Epithelial cell of prostate (primary cell): ENCODE results near the gene DHX58.

Experiments
- DNase-seq: peaks from one replicate; pipeline ENCODE4 v3.0.0-alpha.2; 2011; ENCODE audit warnings: low read depth, low spot score
- H3K27ac ChIP-seq: fragments of 450-650 bp; 2 replicates; pipeline ENCODE4 v1.5.1; 2017; ENCODE audit warnings: mild to moderate bottlenecking

Gene DHX58

GRCh38 chr17:42058063-42058462, 54.5 kb downstream of the DHX58 start:
- no peak for DNase-seq
- no peak overlapping the region for H3K27ac ChIP-seq

GRCh38 chr17:42056635-42057034, 55.9 kb downstream of the DHX58 start:
- no peak for DNase-seq
- no peak overlapping the region for H3K27ac ChIP-seq

- H3K27ac ChIP-seq, result no peak overlapping the region
- DNase-seq, result no peak
Observed at GRCh38 chr17:42055496-42055895, 57.0 kb downstream of the DHX58 start.

- no peak for DNase-seq
- no peak overlapping the region for H3K27ac ChIP-seq
Observed at GRCh38 chr17:42055027-42055426, 57.5 kb downstream of the DHX58 start.

GRCh38 chr17:42053731-42054500, 58.6 kb downstream of the DHX58 start:
- H3K27ac ChIP-seq, result no peak overlapping the region
- no peak for DNase-seq

- no peak for DNase-seq
- H3K27ac ChIP-seq, result no peak overlapping the region
Observed at GRCh38 chr17:42052346-42052877, 60.1 kb downstream of the DHX58 start.

- H3K27ac ChIP-seq, result no peak overlapping the region
- DNase-seq, result no peak
Observed at GRCh38 chr17:42051645-42052044, 60.9 kb downstream of the DHX58 start.
